ENCODE data around the gene IL17RD.

IL17RD gene

GRCh38 chr3:57130571-57131209 lies 34.5 kb downstream of the IL17RD start:
- no peak for DNase-seq (ENCODE audit: low read depth)

- no peak for DNase-seq (ENCODE audit: low read depth)
Observed at GRCh38 chr3:57128826-57129667, 36.1 kb downstream of the IL17RD start.

- DNase-seq (ENCODE audit: low read depth) = peak; percentile 88
Observed at GRCh38 chr3:57127891-57128518, 37.1 kb downstream of the IL17RD start.

- DNase-seq (ENCODE audit: low read depth) = no peak
Observed at GRCh38 chr3:57126244-57126643, 38.9 kb downstream of the IL17RD start.

- DNase-seq (ENCODE audit: low read depth) = peak; percentile 17
Observed at GRCh38 chr3:57120451-57121174, 44.5 kb downstream of the IL17RD start.

GRCh38 chr3:57120040-57120439 lies 45.1 kb downstream of the IL17RD start:
- peak; percentile 90 for DNase-seq (ENCODE audit: low read depth)

- no peak for DNase-seq (ENCODE audit: low read depth)
Observed at GRCh38 chr3:57118254-57118653, 46.9 kb downstream of the IL17RD start.

- no peak for DNase-seq (ENCODE audit: low read depth)
Observed at GRCh38 chr3:57116501-57116900, 48.7 kb downstream of the IL17RD start.

- DNase-seq (ENCODE audit: low read depth) = peak; percentile 18
Observed at GRCh38 chr3:57112206-57112605, 52.9 kb downstream of the IL17RD start.

- no peak for DNase-seq (ENCODE audit: low read depth)
Observed at GRCh38 chr3:57110798-57111197, 54.4 kb downstream of the IL17RD start.

- DNase-seq (ENCODE audit: low read depth) = no peak
Observed at GRCh38 chr3:57110214-57110613, 54.9 kb downstream of the IL17RD start.

- no peak for DNase-seq (ENCODE audit: low read depth)
Observed at GRCh38 chr3:57109437-57110199, 55.5 kb downstream of the IL17RD start.

- DNase-seq (ENCODE audit: low read depth) = no peak
Observed at GRCh38 chr3:57108684-57109083, 56.5 kb downstream of the IL17RD start.

- no peak for DNase-seq (ENCODE audit: low read depth)
Observed at GRCh38 chr3:57105585-57105984, 59.6 kb downstream of the IL17RD start.

GRCh38 chr3:57100046-57100695 lies 65.0 kb downstream of the IL17RD start:
- DNase-seq (ENCODE audit: low read depth) = peak; percentile 68

- DNase-seq (ENCODE audit: low read depth) = no peak
Observed at GRCh38 chr3:57098418-57099310, 66.5 kb downstream of the IL17RD start.

GRCh38 chr3:57097536-57097935 lies 67.6 kb downstream of the IL17RD start:
- no peak for DNase-seq (ENCODE audit: low read depth)

- no peak for DNase-seq (ENCODE audit: low read depth)
Observed at GRCh38 chr3:57095363-57095762, 69.8 kb downstream of the IL17RD start.

- no peak for DNase-seq (ENCODE audit: low read depth)
Observed at GRCh38 chr3:57094575-57094974, 70.6 kb downstream of the IL17RD start.

- DNase-seq (ENCODE audit: low read depth) = no peak
Observed at GRCh38 chr3:57093971-57094535, 71.1 kb downstream of the IL17RD start.
